SK-N-SH (cell line): ENCODE measurements around the gene C1QTNF5. TPM values are rescaled to one million over a fixed set of nuclear protein-coding genes. Genes with fewer than 3 reads are reported as not detected.

Experiments
- CTCF ChIA-PET: fragments of 300-600, 350-600 bp; formaldehyde crosslinking; extraction: SDS; loops from one replicate; lab custom pipeline; 2021; lab: Yijun Ruan, JAX
- POLR2A ChIA-PET: fragments of 350-600 bp; sonication (Branson Sonifier 250); formaldehyde crosslinking; extraction: SDS; loops from one replicate; lab custom pipeline; 2020; ENCODE audit warnings: antibody characterized with exemption, inconsistent platforms; lab: Yijun Ruan, JAX
- DNase-seq: peaks from one replicate; pipeline ENCODE4 v3.0.0; 2012
- H2AFZ ChIP-seq: fragments of 200-600 bp; sonication (generic); 2 replicates; pipeline ENCODE4 v1.8.1; 2016; ENCODE audit warnings: antibody characterized with exemption, mild to moderate bottlenecking, low read depth
- H3F3A ChIP-seq: fragments of 200-600 bp; sonication (generic); replicated peaks from 2 replicates; pipeline ENCODE3; 2016; ENCODE audit warnings: antibody characterized with exemption, mild to moderate bottlenecking; ENCODE audit not compliant: insufficient read depth
- H3K27ac ChIP-seq, 2 experiments: fragments of 200-500 bp in 1 of 2; fragments of 200-600 bp in 1 of 2; sonication (Bioruptor generic) in 1 of 2; sonication (generic), shearing (Covaris generic) in 1 of 2; 2 replicates each; pipeline versions ENCODE4 v1.5.1 to v1.6.1; 2014 to 2016; ENCODE audit warnings: low read depth in 2 of 2, inconsistent platforms in 1 of 2, low read length in 1 of 2, mild to moderate bottlenecking in 1 of 2, mixed read lengths in 1 of 2
- H3K27me3 ChIP-seq: fragments of 200-600 bp; sonication (generic), shearing (Covaris generic); 2 replicates; pipeline ENCODE4 v1.6.1; 2016; ENCODE audit warnings: mixed run types; ENCODE audit not compliant: insufficient read depth
- H3K36me3 ChIP-seq, 2 experiments: fragments of 200-500 bp in 1 of 2; fragments of 200-600 bp in 1 of 2; sonication (Bioruptor generic) in 1 of 2; sonication (generic) in 1 of 2; replicated peaks in 1 of 2; 2 replicates each; pipeline versions ENCODE3 to v1.5.1; 2014 to 2016; ENCODE audit warnings: low read length in 1 of 2, mild to moderate bottlenecking in 1 of 2; ENCODE audit not compliant: insufficient read depth in 2 of 2, control insufficient read depth in 1 of 2
- H3K4me1 ChIP-seq, 2 experiments: fragments of 200-500 bp in 1 of 2; fragments of 200-600 bp in 1 of 2; sonication (Bioruptor generic) in 1 of 2; sonication (generic), shearing (Covaris generic) in 1 of 2; 2 replicates each; pipeline versions ENCODE4 v1.5.1 to v1.6.1; 2014 to 2016; ENCODE audit warnings: low read depth in 1 of 2, low read length in 1 of 2, mixed run types in 1 of 2; ENCODE audit not compliant: insufficient read depth in 2 of 2, control insufficient read depth in 1 of 2
- H3K4me2 ChIP-seq: fragments of 200-600 bp; sonication (generic), shearing (Covaris generic); 2 replicates; pipeline ENCODE4 v1.6.1; 2017; ENCODE audit warnings: mixed run types
- H3K4me3 ChIP-seq, 2 experiments: fragments of 200-500 bp in 1 of 2; fragments of 200-600 bp in 1 of 2; sonication (Bioruptor generic) in 1 of 2; sonication (generic), shearing (Covaris generic) in 1 of 2; 2 replicates each; pipeline versions ENCODE4 v1.5.1 to v1.8.1; 2014 to 2016; ENCODE audit warnings: low read depth in 2 of 2, inconsistent platforms in 1 of 2, low read length in 1 of 2, mild to moderate bottlenecking in 1 of 2, mixed read lengths in 1 of 2, moderate library complexity in 1 of 2
- H3K79me2 ChIP-seq: fragments of 200-600 bp; sonication (generic); 2 replicates; pipeline ENCODE4 v1.8.1; 2017; ENCODE audit warnings: mild to moderate bottlenecking; ENCODE audit not compliant: insufficient read depth
- H3K9ac ChIP-seq: fragments of 200-600 bp; sonication (generic); 2 replicates; pipeline ENCODE4 v1.6.1; 2017; ENCODE audit warnings: mixed run types
- H3K9me2 ChIP-seq: fragments of 200-600 bp; sonication (generic); 2 replicates; pipeline ENCODE4 v1.6.1; 2017; ENCODE audit warnings: mixed run types
- H3K9me3 ChIP-seq: fragments of 200-600 bp; sonication (generic); 2 replicates; pipeline ENCODE4 v1.6.1; 2017; ENCODE audit warnings: mixed run types, mild to moderate bottlenecking, moderate library complexity
- H4K20me1 ChIP-seq: fragments of 200-600 bp; sonication (generic); 2 replicates; pipeline ENCODE4 v1.6.1; 2017; ENCODE audit warnings: mild to moderate bottlenecking, mixed run types; ENCODE audit not compliant: insufficient read depth
- ELF1 ChIP-seq: IDR thresholded peaks from 2 replicates; pipeline ENCODE4 v1.4.0; 2012
- EP300 ChIP-seq, 2 experiments: IDR thresholded peaks; 2 replicates each; pipeline versions ENCODE4 v1.4.0 to v1.6.1; 2012; ENCODE audit warnings: borderline replicate concordance in 1 of 2, low read depth in 1 of 2, low read length in 1 of 2
- FOXJ3 ChIP-seq: sonication (generic); formaldehyde crosslinking; IDR thresholded peaks from 2 replicates; pipeline ENCODE4 v1.5.1; 2020; ENCODE audit warnings: mild to moderate bottlenecking, missing genetic modification reagents
- FOXM1 ChIP-seq: IDR thresholded peaks from 2 replicates; pipeline ENCODE4 v1.4.0; 2012; ENCODE audit warnings: low read depth, mild to moderate bottlenecking
- JUND ChIP-seq: IDR thresholded peaks from 2 replicates; pipeline ENCODE4 v1.4.0; 2012
- NFIC ChIP-seq: IDR thresholded peaks from 2 replicates; pipeline ENCODE4 v1.4.0; 2012; ENCODE audit warnings: borderline replicate concordance
- RFX5 ChIP-seq: IDR thresholded peaks from 2 replicates; pipeline ENCODE4 v1.6.1; 2012; ENCODE audit warnings: mild to moderate bottlenecking, improper control_type of control experiment, low read length
- SIN3A ChIP-seq: IDR thresholded peaks from 2 replicates; pipeline ENCODE4 v1.6.1; 2012; ENCODE audit warnings: low read depth, mild to moderate bottlenecking, low read length, moderate library complexity, borderline replicate concordance
- TAF1 ChIP-seq: IDR thresholded peaks from 2 replicates; pipeline ENCODE4 v1.6.1; 2012; ENCODE audit warnings: low read depth, mild to moderate bottlenecking, low read length, moderate library complexity, borderline replicate concordance
- TEAD4 ChIP-seq: IDR thresholded peaks from 2 replicates; pipeline ENCODE4 v1.4.0; 2012; ENCODE audit warnings: mild to moderate bottlenecking, borderline replicate concordance; ENCODE audit not compliant: insufficient read depth
- WGBS: methylation state at CpG from one replicate; pipeline ENCODE4 v1.1.6; 2017; ENCODE audit warnings: low lambda C conversion rate; 5-methylcytosine and 5-hydroxymethylcytosine counted together
- polyA plus RNA-seq, 3 experiments: library from polyadenylated mRNA; depleted of rRNA; stranded (reverse); fragments of >200 nt; gene quantifications; 2 replicates each; pipeline ENCODE4 v1.2.3, GENCODE V29; 2012
- TF ChIP-seq, protein P1 (sequence below): IDR thresholded peaks from 2 replicates; pipeline ENCODE4 v1.4.0; 2012; ENCODE audit warnings: low read depth
- TF ChIP-seq, protein P2 (sequence below): IDR thresholded peaks from 2 replicates; pipeline ENCODE4 v1.6.1; 2012; ENCODE audit warnings: mild to moderate bottlenecking, low read depth, low read length, moderate library complexity
- TF ChIP-seq, protein P3 (sequence below): IDR thresholded peaks from 2 replicates; pipeline ENCODE4; 2012
- TF ChIP-seq, protein P4 (sequence below): IDR thresholded peaks from 2 replicates; pipeline ENCODE4 v1.4.0; 2012; ENCODE audit warnings: low read depth, borderline replicate concordance

C1QTNF5 gene
- polyA plus RNA-seq, 1 of the 3 experiments (the other 2 are of a cell fraction), result 0.71 TPM

DNA sequence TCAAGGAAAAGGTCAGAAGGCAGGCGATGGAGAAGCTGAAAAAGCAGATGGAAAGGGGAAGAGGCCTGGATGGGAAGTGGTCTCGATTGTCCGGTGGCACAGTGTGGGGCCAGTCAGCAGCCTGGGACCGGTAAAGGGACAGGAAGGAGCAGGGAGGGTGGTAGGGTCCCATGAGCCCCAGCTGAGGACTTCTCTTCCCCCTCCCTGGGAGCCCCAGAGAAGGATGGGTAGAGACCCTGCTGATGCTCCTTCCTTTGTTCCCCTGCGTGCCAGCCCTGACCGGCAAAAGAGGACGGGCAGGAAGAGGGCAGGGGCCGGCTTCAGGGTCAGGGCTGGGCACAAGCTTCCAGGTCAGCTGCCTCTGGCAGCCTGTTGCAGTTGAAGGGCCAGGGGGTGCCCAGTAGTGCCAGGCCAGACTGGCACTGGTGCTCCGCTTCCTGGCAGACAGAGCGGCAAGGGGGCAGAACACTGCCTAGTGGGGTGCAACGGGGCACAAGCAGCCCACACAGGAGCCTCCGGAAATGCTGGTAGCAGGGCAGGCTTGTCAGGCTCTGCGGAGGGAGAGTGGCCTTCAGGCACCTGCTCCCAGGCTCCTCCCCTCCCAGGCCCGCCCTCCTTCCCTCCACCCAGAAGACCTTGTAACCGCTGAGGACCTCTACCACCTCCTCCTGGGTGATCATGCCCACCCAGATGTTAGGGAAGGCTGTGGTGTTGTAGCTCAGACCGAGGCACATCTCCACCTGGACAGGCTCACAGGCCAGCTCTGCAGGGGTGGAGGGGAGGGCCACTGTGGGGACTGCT is 739 bp upstream of the C1QTNF5 start:
- H4K20me1 ChIP-seq, result no peaks in the 10 kb centered on the region
- no peak overlapping the region for H3K4me3 ChIP-seq
- no peaks in the 10 kb centered on the region for H3K27me3 ChIP-seq
- ChIA-PET POLR2A (interaction anchor here (0.7 kb wide), 1 partner anchor 247 kb away, joined by 3 read pairs; no protein-coding TSS in a partner anchor), CTCF (interaction anchor here (0.7 to 8.6 kb wide), 8 partner anchors 11 to 227 kb away, joined by 3 to 191 read pairs (median 46); no protein-coding TSS in a partner anchor)
- H3K79me2 ChIP-seq, result peaks cover 11% of the 10 kb centered on the region; the same call in 1 of the 2 replicates
- H3K4me2 ChIP-seq, result no peak overlapping the region
- TF ChIP-seq TEAD4, result no peak
- TF ChIP-seq FOXJ3 (CRISPR knock-in tag), result no peak
- TF ChIP-seq FOXM1, result no peak
- TF ChIP-seq, protein P1, sequence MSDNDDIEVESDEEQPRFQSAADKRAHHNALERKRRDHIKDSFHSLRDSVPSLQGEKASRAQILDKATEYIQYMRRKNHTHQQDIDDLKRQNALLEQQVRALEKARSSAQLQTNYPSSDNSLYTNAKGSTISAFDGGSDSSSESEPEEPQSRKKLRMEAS, result no peak
- TF ChIP-seq NFIC, result no peak
- no peak for TF ChIP-seq TAF1
- TF ChIP-seq, protein P2, sequence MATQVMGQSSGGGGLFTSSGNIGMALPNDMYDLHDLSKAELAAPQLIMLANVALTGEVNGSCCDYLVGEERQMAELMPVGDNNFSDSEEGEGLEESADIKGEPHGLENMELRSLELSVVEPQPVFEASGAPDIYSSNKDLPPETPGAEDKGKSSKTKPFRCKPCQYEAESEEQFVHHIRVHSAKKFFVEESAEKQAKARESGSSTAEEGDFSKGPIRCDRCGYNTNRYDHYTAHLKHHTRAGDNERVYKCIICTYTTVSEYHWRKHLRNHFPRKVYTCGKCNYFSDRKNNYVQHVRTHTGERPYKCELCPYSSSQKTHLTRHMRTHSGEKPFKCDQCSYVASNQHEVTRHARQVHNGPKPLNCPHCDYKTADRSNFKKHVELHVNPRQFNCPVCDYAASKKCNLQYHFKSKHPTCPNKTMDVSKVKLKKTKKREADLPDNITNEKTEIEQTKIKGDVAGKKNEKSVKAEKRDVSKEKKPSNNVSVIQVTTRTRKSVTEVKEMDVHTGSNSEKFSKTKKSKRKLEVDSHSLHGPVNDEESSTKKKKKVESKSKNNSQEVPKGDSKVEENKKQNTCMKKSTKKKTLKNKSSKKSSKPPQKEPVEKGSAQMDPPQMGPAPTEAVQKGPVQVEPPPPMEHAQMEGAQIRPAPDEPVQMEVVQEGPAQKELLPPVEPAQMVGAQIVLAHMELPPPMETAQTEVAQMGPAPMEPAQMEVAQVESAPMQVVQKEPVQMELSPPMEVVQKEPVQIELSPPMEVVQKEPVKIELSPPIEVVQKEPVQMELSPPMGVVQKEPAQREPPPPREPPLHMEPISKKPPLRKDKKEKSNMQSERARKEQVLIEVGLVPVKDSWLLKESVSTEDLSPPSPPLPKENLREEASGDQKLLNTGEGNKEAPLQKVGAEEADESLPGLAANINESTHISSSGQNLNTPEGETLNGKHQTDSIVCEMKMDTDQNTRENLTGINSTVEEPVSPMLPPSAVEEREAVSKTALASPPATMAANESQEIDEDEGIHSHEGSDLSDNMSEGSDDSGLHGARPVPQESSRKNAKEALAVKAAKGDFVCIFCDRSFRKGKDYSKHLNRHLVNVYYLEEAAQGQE, result no peak
- no peak for TF ChIP-seq EP300 (IDR thresholded peaks at IDR 0.05; ENCODE audit: borderline replicate concordance in 1 of 2, low read depth in 1 of 2, low read length in 1 of 2)
- no peak for TF ChIP-seq RFX5
- TF ChIP-seq SIN3A, result no peak
- TF ChIP-seq, protein P3, sequence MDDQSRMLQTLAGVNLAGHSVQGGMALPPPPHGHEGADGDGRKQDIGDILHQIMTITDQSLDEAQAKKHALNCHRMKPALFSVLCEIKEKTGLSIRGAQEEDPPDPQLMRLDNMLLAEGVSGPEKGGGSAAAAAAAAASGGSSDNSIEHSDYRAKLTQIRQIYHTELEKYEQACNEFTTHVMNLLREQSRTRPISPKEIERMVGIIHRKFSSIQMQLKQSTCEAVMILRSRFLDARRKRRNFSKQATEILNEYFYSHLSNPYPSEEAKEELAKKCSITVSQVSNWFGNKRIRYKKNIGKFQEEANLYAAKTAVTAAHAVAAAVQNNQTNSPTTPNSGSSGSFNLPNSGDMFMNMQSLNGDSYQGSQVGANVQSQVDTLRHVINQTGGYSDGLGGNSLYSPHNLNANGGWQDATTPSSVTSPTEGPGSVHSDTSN, result no peak
- no peak for TF ChIP-seq ELF1
- TF ChIP-seq JUND, result no peak
- TF ChIP-seq, protein P4, sequence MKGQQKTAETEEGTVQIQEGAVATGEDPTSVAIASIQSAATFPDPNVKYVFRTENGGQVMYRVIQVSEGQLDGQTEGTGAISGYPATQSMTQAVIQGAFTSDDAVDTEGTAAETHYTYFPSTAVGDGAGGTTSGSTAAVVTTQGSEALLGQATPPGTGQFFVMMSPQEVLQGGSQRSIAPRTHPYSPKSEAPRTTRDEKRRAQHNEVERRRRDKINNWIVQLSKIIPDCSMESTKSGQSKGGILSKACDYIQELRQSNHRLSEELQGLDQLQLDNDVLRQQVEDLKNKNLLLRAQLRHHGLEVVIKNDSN, result no peak
- H3K9ac ChIP-seq, result no peak overlapping the region
- H3K9me3 ChIP-seq, result no peaks in the 10 kb centered on the region
- H3K4me1 ChIP-seq, result peaks cover 16 to 29% of the 10 kb centered on the region in 2 experiments; a peak in 3 of 4 replicates
- H2AFZ ChIP-seq, result no peak overlapping the region
- no peaks in the 10 kb centered on the region for H3K9me2 ChIP-seq
- H3F3A ChIP-seq, result peaks cover 6% of the 10 kb centered on the region
- no peak for DNase-seq
- WGBS, result 95% methylated on average over 7 of the region's 16 CpGs
- peaks cover 0 to 8% of the 10 kb centered on the region in 2 experiments for H3K36me3 ChIP-seq
- no peak overlapping the region for H3K27ac ChIP-seq
